ENCODE data around the gene SLC39A11. TPM values are rescaled to one million over a fixed set of nuclear protein-coding genes. Genes with fewer than 3 reads are reported as not detected.

SLC39A11 gene
- total and polyA plus RNA-seq, 2 of the 13 experiments (the other 11 are each of a cell fraction or from before 2014, with no cell fraction given), result 17.2 to 31.5 TPM

GRCh38 chr17:72886622-72887021, 205.9 kb downstream of the SLC39A11 start:
- Histone ChIP-seq H3K4me1 (ENCODE audit: insufficient read depth, low read length) (peaks cover 8% of the 10 kb centered on the region; the same call in 1 of the 2 replicates), H3K36me3 (replicated peaks in 1 of 2; ENCODE audit: control insufficient read depth in 1 of 2, insufficient read depth in 2 of 2, low read length in 2 of 2) (0 out of 5 replicates have a peak, but pooled peaks cover 0 to 2% of the 10 kb centered on the region in 2 experiments), H3K79me2 (ENCODE audit: insufficient read depth, low read length) (no peaks in the 10 kb centered on the region), H4K20me1 (ENCODE audit: insufficient read depth, low read length) (no peaks in the 10 kb centered on the region), H3K4me3 (replicated peaks in 1 of 3; ENCODE audit: insufficient read depth in 1 of 3, low read depth in 2 of 3, low read length in 3 of 3) (no peak overlapping the region), H3K9me3 (ENCODE audit: low read length) (no peaks in the 10 kb centered on the region), H3K9ac (ENCODE audit: insufficient read depth, low read depth, low read length) (no peak overlapping the region), H3K27ac (ENCODE audit: extremely low read length, insufficient read depth, low read length) (no peak overlapping the region), H3K4me2 (ENCODE audit: low read depth, low read length) (no peak overlapping the region), H2AFZ (ENCODE audit: low read length) (no peak overlapping the region), H3K27me3 (ENCODE audit: control insufficient read depth in 1 of 2, insufficient read depth in 2 of 2, low read length in 2 of 2) (no peaks in the 10 kb centered on the region)
- CTCF ChIA-PET (ENCODE audit: low intra/inter-chr PET ratio, low total read pairs), result no interaction called here
- WGBS (ENCODE audit: low lambda C conversion rate), result 100% methylated on average over 3 of the region's 3 CpGs
- TF ChIP-seq SIN3B (IDR thresholded peaks at IDR 0.05; ENCODE audit: low read length) (no peak), ISL2 (CRISPR knock-in tag; IDR thresholded peaks at IDR 0.05) (no peak), ZNF263 (CRISPR knock-in tag; IDR thresholded peaks at IDR 0.05) (peak; percentile 86)
- no peak for DNase-seq (ENCODE audit: low spot score)
- FAIRE-seq, result no peak
- ATAC-seq, result no peak
- intact Hi-C loops (cut with micrococcal nuclease; ENCODE audit: unreplicated experiment) (no loop called here), in situ Hi-C loops (cut with HindIII; ENCODE audit: extremely low pct_ligation_motif_present, low pct_unique_long_range_greater_than_20kb) (no loop called here)
- BruUV-seq (replicated peaks), result no TSS peak
- POLR2A ChIA-PET, result no interaction called here

GRCh38 chr17:72884066-72884465, 208.4 kb downstream of the SLC39A11 start:
- Histone ChIP-seq H3K9ac (ENCODE audit: insufficient read depth, low read depth, low read length) (no peak overlapping the region), H4K20me1 (ENCODE audit: insufficient read depth, low read length) (no peaks in the 10 kb centered on the region), H2AFZ (ENCODE audit: low read length) (no peak overlapping the region), H3K27ac (ENCODE audit: extremely low read length, insufficient read depth, low read length) (no peak overlapping the region), H3K79me2 (ENCODE audit: insufficient read depth, low read length) (no peaks in the 10 kb centered on the region), H3K4me3 (replicated peaks in 1 of 3; ENCODE audit: insufficient read depth in 1 of 3, low read depth in 2 of 3, low read length in 3 of 3) (no peak overlapping the region), H3K4me1 (ENCODE audit: insufficient read depth, low read length) (peaks cover 8% of the 10 kb centered on the region; the same call in 1 of the 2 replicates), H3K4me2 (ENCODE audit: low read depth, low read length) (no peak overlapping the region), H3K27me3 (ENCODE audit: control insufficient read depth in 1 of 2, insufficient read depth in 2 of 2, low read length in 2 of 2) (no peaks in the 10 kb centered on the region), H3K9me3 (ENCODE audit: low read length) (peaks cover 22% of the 10 kb centered on the region), H3K36me3 (replicated peaks in 1 of 2; ENCODE audit: control insufficient read depth in 1 of 2, insufficient read depth in 2 of 2, low read length in 2 of 2) (0 out of 5 replicates have a peak, but pooled peaks cover 0 to 2% of the 10 kb centered on the region in 2 experiments)
- TF ChIP-seq, protein P1, sequence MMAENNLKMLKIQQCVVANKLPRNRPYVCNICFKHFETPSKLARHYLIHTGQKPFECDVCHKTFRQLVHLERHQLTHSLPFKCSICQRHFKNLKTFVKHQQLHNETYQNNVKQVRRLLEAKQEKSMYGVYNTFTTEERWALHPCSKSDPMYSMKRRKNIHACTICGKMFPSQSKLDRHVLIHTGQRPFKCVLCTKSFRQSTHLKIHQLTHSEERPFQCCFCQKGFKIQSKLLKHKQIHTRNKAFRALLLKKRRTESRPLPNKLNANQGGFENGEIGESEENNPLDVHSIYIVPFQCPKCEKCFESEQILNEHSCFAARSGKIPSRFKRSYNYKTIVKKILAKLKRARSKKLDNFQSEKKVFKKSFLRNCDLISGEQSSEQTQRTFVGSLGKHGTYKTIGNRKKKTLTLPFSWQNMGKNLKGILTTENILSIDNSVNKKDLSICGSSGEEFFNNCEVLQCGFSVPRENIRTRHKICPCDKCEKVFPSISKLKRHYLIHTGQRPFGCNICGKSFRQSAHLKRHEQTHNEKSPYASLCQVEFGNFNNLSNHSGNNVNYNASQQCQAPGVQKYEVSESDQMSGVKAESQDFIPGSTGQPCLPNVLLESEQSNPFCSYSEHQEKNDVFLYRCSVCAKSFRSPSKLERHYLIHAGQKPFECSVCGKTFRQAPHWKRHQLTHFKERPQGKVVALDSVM (CRISPR knock-in tag; IDR thresholded peaks at IDR 0.05), result 0 out of 2 replicates have a peak, but pooled peaks have one; percentile 24
- TF ChIP-seq ZNF644 (CRISPR knock-in tag; IDR thresholded peaks at IDR 0.05; ENCODE audit: low read depth) (peak; percentile 78; the same call in 1 of the 2 replicates), ZNF678 (CRISPR knock-in tag; IDR thresholded peaks at IDR 0.05) (no peak), PPARG (CRISPR knock-in tag; conservative IDR thresholded peaks at IDR 0.05) (no peak), HNRNPL (IDR thresholded peaks at IDR 0.05; ENCODE audit: low read depth, low read length) (0 out of 2 replicates have a peak, but pooled peaks have one; percentile 26), HNF4G (IDR thresholded peaks at IDR 0.05; ENCODE audit: borderline replicate concordance, low read depth, low read length) (0 out of 2 replicates have a peak, but pooled peaks have one; percentile 20), HNF4G (CRISPR knock-in tag; IDR thresholded peaks at IDR 0.05; ENCODE audit: borderline replicate concordance, low read depth) (no peak), HNF4A (CRISPR knock-in tag; IDR thresholded peaks at IDR 0.05) (peak; percentile 24; the same call in 1 of the 2 replicates), PHF21A (CRISPR knock-in tag; IDR thresholded peaks at IDR 0.05) (no peak)
- intact Hi-C loops (cut with micrococcal nuclease; ENCODE audit: unreplicated experiment), result no loop called here
- ChIA-PET CTCF (ENCODE audit: low intra/inter-chr PET ratio, low total read pairs) (no interaction called here), POLR2A (no interaction called here)
- 66% methylated on average over 2 of the region's 2 CpGs for WGBS (ENCODE audit: low lambda C conversion rate)
- no TSS peak for BruUV-seq (replicated peaks)
- DNase-seq (ENCODE audit: low spot score) (no peak), FAIRE-seq (no peak), ATAC-seq (peak; percentile 65)
- in situ Hi-C loops (cut with HindIII; ENCODE audit: extremely low pct_ligation_motif_present, low pct_unique_long_range_greater_than_20kb), result no loop called here

Measured in HepG2 (cell line).